Measurements from ENCODE around the gene KXD1.

GRCh38 chr19:18522124-18522861 is 35.4 kb upstream of the KXD1 start:
- TF ChIP-seq CTCF (IDR thresholded peaks at IDR 0.05): peak in 2 of 6 experiments; percentile 23 to 31
- TF ChIP-seq POLR2AphosphoS5 (IDR thresholded peaks at IDR 0.05): peak in 1 of 2 donors; percentile 58
- no peak for TF ChIP-seq POLR2A (IDR thresholded peaks at IDR 0.05)
